Panc1 (cell line): ENCODE data around the gene VASN. TPM values are rescaled to one million over a fixed set of nuclear protein-coding genes. Genes with fewer than 3 reads are reported as not detected.
A peak's percentile ranks its signal among the peaks of the same experiment; 100 is the strongest.

Experiments used
- ATAC-seq: fragments of 200-7000 bp; cut with Tn5 transposase; 2 replicates; pipeline ENCODE4 v1.9.1; 2020; ENCODE audit warnings: mild to moderate bottlenecking, moderate library complexity
- BruUV-seq: library from RNA; stranded (reverse); fragments of 400-500 nt; replicated peaks from 2 replicates; lab custom pipeline; 2021; lab: Mats Ljungman, UMichigan
- CTCF ChIA-PET: fragments of 300-600 bp; sonication (Branson Sonifier 250); formaldehyde crosslinking; loops from one replicate; lab custom pipeline; 2022; ENCODE audit warnings: antibody characterized with exemption; lab: Charles Lee
- POLR2A ChIA-PET: fragments of 300-600 bp; sonication (Branson Sonifier 250); formaldehyde crosslinking; loops from one replicate; lab custom pipeline; 2022; ENCODE audit warnings: antibody characterized with exemption; lab: Charles Lee
- DNase-seq: peaks from one replicate; pipeline ENCODE4 v3.0.0-alpha.2; 2010; ENCODE audit warnings: low read depth, low spot score
- H3K27ac ChIP-seq: 2 replicates; pipeline ENCODE4 v1.5.1; 2011; ENCODE audit warnings: mild to moderate bottlenecking, low read length, inconsistent platforms
- H3K27me3 ChIP-seq: fragments of 200-500 bp; sonication (Bioruptor generic); 2 replicates; pipeline ENCODE4 v1.6.0; 2014; ENCODE audit warnings: low read length, inconsistent platforms; ENCODE audit not compliant: control insufficient read depth, insufficient read depth
- H3K36me3 ChIP-seq: fragments of 200-500 bp; sonication (Bioruptor generic); 2 replicates; pipeline ENCODE4 v1.5.1; 2014; ENCODE audit warnings: inconsistent platforms, mild to moderate bottlenecking, low read length, moderate library complexity; ENCODE audit not compliant: control insufficient read depth, insufficient read depth
- H3K4me1 ChIP-seq: 2 replicates; pipeline ENCODE4 v1.5.1; 2011; ENCODE audit warnings: inconsistent platforms, mild to moderate bottlenecking, low read length, moderate library complexity; ENCODE audit not compliant: control insufficient read depth, insufficient read depth
- H3K4me3 ChIP-seq, 2 experiments: 2 replicates each; pipeline ENCODE4 v1.5.1; 2011 to 2012; ENCODE audit warnings: low read depth in 2 of 2, low read length in 2 of 2, mild to moderate bottlenecking in 2 of 2, inconsistent platforms in 1 of 2, moderate library complexity in 1 of 2
- H3K9me3 ChIP-seq: fragments of 200-500 bp; sonication (Bioruptor generic); 2 replicates; pipeline ENCODE4 v1.5.1; 2014; ENCODE audit warnings: low read depth, mild to moderate bottlenecking, inconsistent platforms, low read length, moderate library complexity; ENCODE audit not compliant: control insufficient read depth, insufficient read depth
- POLR2AphosphoS5 ChIP-seq: IDR thresholded peaks from 2 replicates; pipeline ENCODE4 v1.6.1; 2012; ENCODE audit warnings: mild to moderate bottlenecking, low read depth, low read length, moderate library complexity
- SIN3A ChIP-seq: IDR thresholded peaks from 2 replicates; pipeline ENCODE4 v1.6.1; 2012; ENCODE audit warnings: low read depth, mild to moderate bottlenecking, low read length, moderate library complexity, borderline replicate concordance; ENCODE audit not compliant: insufficient read depth
- TCF7L2 ChIP-seq: IDR thresholded peaks from 2 replicates; pipeline ENCODE4 v1.6.1; 2011; ENCODE audit warnings: mild to moderate bottlenecking, low read depth, low read length, inconsistent platforms
- in situ Hi-C: cut with HindIII; loops from 2 replicates; pipeline ENCODE4 v1.10.0; 2016; ENCODE audit warnings: low sequenced_read_pairs, low pct_unique_long_range_greater_than_20kb
- intact Hi-C: fragments of 100-400 bp; cut with micrococcal nuclease; formaldehyde crosslinking; loops from one replicate; pipeline ENCODE4 v1.10.0; 2022; ENCODE audit not compliant: unreplicated experiment
- total RNA-seq: library from RNA; stranded (reverse); gene quantifications from one replicate; pipeline ENCODE4 v1.2.1, GENCODE V29; 2021; ENCODE audit not compliant: unreplicated experiment
- TF ChIP-seq, protein P1 (sequence below): fragments of 450-650 bp; IDR thresholded peaks from 2 replicates; pipeline ENCODE4 v1.5.1; 2017; ENCODE audit warnings: mild to moderate bottlenecking
- TF ChIP-seq, protein P2 (sequence below), 2 experiments: IDR thresholded peaks; 2 replicates each; pipeline ENCODE4 v1.6.1; 2011 to 2012; ENCODE audit warnings: low read depth in 2 of 2, control low read depth in 1 of 2, low read length in 1 of 2, mild to moderate bottlenecking in 1 of 2, moderate library complexity in 1 of 2; ENCODE audit not compliant: insufficient read depth in 1 of 2

The VASN gene
- total RNA-seq, 1 experiment from 2014 or later = 33.5 TPM

GRCh38 chr16:4373909-4374742 lies 2.5 kb downstream of the VASN start:
- intact Hi-C loops = no loop called here
- H3K4me3 ChIP-seq = peak overlapping the region; percentile 79 to 80
- peak overlapping the region; percentile 83 for H3K27ac ChIP-seq
- no TSS peak for BruUV-seq
- H3K4me1 ChIP-seq = peaks cover 78% of the 10 kb centered on the region
- H3K9me3 ChIP-seq = no peaks in the 10 kb centered on the region
- DNase-seq (no peak), ATAC-seq (peak; percentile 1; the same call in 1 of the 2 replicates)
- TF ChIP-seq, protein P1, sequence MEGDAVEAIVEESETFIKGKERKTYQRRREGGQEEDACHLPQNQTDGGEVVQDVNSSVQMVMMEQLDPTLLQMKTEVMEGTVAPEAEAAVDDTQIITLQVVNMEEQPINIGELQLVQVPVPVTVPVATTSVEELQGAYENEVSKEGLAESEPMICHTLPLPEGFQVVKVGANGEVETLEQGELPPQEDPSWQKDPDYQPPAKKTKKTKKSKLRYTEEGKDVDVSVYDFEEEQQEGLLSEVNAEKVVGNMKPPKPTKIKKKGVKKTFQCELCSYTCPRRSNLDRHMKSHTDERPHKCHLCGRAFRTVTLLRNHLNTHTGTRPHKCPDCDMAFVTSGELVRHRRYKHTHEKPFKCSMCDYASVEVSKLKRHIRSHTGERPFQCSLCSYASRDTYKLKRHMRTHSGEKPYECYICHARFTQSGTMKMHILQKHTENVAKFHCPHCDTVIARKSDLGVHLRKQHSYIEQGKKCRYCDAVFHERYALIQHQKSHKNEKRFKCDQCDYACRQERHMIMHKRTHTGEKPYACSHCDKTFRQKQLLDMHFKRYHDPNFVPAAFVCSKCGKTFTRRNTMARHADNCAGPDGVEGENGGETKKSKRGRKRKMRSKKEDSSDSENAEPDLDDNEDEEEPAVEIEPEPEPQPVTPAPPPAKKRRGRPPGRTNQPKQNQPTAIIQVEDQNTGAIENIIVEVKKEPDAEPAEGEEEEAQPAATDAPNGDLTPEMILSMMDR = no peak
- TF ChIP-seq TCF7L2 (no peak), POLR2AphosphoS5 (no peak), SIN3A (no peak)
- TF ChIP-seq, protein P2, sequence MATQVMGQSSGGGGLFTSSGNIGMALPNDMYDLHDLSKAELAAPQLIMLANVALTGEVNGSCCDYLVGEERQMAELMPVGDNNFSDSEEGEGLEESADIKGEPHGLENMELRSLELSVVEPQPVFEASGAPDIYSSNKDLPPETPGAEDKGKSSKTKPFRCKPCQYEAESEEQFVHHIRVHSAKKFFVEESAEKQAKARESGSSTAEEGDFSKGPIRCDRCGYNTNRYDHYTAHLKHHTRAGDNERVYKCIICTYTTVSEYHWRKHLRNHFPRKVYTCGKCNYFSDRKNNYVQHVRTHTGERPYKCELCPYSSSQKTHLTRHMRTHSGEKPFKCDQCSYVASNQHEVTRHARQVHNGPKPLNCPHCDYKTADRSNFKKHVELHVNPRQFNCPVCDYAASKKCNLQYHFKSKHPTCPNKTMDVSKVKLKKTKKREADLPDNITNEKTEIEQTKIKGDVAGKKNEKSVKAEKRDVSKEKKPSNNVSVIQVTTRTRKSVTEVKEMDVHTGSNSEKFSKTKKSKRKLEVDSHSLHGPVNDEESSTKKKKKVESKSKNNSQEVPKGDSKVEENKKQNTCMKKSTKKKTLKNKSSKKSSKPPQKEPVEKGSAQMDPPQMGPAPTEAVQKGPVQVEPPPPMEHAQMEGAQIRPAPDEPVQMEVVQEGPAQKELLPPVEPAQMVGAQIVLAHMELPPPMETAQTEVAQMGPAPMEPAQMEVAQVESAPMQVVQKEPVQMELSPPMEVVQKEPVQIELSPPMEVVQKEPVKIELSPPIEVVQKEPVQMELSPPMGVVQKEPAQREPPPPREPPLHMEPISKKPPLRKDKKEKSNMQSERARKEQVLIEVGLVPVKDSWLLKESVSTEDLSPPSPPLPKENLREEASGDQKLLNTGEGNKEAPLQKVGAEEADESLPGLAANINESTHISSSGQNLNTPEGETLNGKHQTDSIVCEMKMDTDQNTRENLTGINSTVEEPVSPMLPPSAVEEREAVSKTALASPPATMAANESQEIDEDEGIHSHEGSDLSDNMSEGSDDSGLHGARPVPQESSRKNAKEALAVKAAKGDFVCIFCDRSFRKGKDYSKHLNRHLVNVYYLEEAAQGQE (IDR thresholded peaks at IDR 0.05; ENCODE audit: insufficient read depth in 1 of 2, low read depth in 2 of 2, low read length in 1 of 2) = no peak
- ChIA-PET CTCF (interaction anchor here (0.6 to 1.6 kb wide), 3 partner anchors 10 to 29 kb away, joined by 5 to 10 read pairs (median 7); no protein-coding TSS in a partner anchor), POLR2A (no interaction called here)
- no peaks in the 10 kb centered on the region for H3K27me3 ChIP-seq
- in situ Hi-C loops = no loop called here
- no peaks in the 10 kb centered on the region for H3K36me3 ChIP-seq

- peak overlapping the region; percentile 82 for H3K27ac ChIP-seq
- BruUV-seq = no TSS peak
- H3K9me3 ChIP-seq = no peaks in the 10 kb centered on the region
- no peaks in the 10 kb centered on the region for H3K36me3 ChIP-seq
- CTCF ChIA-PET = interaction anchor here (0.6 to 1.4 kb wide), 2 partner anchors 16 to 42 kb away, joined by 3 to 5 read pairs; no protein-coding TSS in a partner anchor
- POLR2A ChIA-PET = no interaction called here
- TF ChIP-seq TCF7L2 = no peak
- no peak for TF ChIP-seq SIN3A
- TF ChIP-seq, protein P1 = no peak
- TF ChIP-seq POLR2AphosphoS5 = no peak
- TF ChIP-seq, protein P2 (IDR thresholded peaks at IDR 0.05; ENCODE audit: insufficient read depth in 1 of 2, low read depth in 2 of 2, low read length in 1 of 2) = no peak
- no peaks in the 10 kb centered on the region for H3K27me3 ChIP-seq
- in situ Hi-C loops = no loop called here
- intact Hi-C loops = no loop called here
- no peak for DNase-seq
- peak overlapping the region in 1 of 2 experiments; percentile 8; a peak in 1 of 4 replicates for H3K4me3 ChIP-seq
- peak; percentile 3; the same call in 1 of the 2 replicates for ATAC-seq
- peaks cover 81% of the 10 kb centered on the region for H3K4me1 ChIP-seq
Observed at GRCh38 chr16:4375717-4376116, 4.1 kb downstream of the VASN start.
